NCI-H510A (cell line): Measurements from ENCODE around the gene SPRED1.
"Not testable (repeated sequence)": the region's sequence is repeated elsewhere in the genome, so short reads cannot be mapped to it uniquely, and the experiment has no call there.

Experiments
- DNase-seq: peaks from one replicate; lab custom pipeline; 2025; lab: John Stamatoyannopoulos, UW

Gene SPRED1

DNA sequence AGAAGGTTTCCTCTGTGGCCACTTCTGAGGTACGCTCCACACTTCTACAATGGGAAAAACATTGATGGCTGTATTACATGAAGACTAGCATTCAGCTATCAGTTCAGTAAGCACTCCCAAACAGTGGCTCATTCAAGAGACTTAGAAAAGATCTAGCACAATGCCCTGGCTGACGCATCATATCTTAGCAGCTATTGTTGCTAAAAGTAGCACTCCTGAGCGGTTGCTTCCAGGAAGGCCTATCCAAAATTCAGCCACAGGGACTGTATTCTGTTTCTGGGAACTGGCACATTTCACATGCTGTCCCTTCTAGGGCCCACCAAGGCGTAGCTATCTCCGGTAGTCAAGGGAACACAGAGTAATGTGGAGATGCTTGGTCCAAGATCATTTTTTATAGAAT, 21.2 kb upstream of the SPRED1 start:
- no peak for DNase-seq

GRCh38 chr15:38237021-38237420, 15.6 kb upstream of the SPRED1 start:
- DNase-seq: not testable (repeated sequence)

GRCh38 chr15:38238311-38238710, 14.3 kb upstream of the SPRED1 start:
- DNase-seq: no peak

- DNase-seq: no peak
These were observed 10.6 kb upstream of the SPRED1 start for GRCh38 chr15:38242055-38242454.

GRCh38 chr15:38243278-38244055, 9.2 kb upstream of the SPRED1 start:
- no peak for DNase-seq

- no peak for DNase-seq
These were observed 5.3 kb upstream of the SPRED1 start for GRCh38 chr15:38247336-38247735.

DNA sequence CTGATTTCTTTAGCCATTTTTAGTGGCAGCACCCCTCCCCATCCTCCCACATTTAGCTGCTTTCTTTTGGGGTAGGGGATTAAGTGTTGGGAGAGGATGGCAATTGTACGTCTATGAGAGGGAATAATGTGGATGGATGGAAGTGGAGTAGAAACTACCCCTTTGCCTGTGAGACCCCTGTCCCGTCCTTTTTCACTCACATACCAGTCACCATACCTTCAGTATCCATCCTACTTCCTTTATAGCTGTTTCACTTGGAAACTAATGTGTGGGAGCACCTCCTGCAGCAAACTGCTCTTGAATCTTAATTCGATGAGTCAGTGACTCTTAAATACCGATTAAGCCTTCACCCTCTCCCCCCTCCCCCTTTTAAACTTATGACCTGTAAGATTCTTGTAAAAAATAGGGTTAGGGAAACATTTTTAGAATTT, 730 bp downstream of the SPRED1 start:
- no peak for DNase-seq

DNA sequence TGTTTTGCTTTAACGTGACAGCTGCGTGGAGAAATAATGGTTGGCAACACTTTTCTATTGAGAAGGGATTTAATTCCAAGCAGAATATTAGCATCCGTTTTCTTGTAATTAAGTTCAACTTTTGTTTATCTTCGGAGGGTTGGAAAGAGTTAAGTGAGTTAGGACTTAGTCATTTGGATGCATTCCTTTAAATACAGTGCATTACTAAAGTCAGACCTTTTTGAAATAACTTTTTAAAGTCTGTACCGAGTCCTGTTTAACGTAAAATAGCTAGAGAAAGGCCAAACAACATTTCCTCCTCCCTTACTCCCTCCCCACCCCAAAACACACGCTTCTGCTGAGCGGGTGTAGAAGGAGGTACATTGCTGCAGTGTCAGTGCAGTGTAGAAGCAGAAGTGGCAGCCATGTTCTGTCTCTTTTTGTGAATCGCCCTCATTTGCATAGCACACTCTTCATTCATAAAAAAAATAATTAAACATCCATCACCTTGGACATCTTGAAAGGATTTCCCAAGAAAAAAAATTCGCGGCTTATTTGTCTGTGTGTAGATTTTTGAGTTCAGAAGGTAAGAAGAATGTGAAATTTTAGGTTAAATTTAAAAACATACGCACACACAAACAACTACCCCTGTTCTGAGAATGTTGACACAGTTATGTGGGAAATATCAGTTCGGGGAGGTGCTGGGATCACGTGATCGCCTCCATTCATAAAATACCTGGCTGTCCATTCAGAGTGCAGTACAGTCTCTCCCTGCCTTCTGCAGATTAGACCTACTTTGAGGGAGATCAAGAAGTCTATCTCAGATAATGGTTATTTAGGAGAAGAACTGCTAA, 1.6 kb downstream of the SPRED1 start:
- DNase-seq: peak; percentile 6

DNA sequence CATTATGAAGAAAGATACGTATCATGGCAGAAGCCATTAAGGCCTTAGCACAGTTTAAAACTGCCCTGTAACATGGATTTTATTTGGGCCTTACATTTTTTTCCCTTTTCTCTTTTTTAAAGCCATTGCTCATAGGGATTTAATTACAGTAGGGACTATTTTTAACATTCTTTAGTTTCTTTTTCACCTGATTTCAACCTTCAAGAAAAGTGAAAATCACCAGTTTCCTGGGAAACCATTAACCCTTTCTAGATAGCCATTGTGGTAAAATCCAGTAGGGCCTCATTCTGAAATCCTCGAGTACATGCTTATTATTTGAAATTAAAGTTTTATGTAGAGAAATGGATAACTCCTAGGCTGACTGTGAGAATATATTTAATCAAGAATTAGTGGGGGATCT, 3.1 kb downstream of the SPRED1 start:
- no peak for DNase-seq

- no peak for DNase-seq
These were observed 5.0 kb downstream of the SPRED1 start for GRCh38 chr15:38257676-38258075.

DNA sequence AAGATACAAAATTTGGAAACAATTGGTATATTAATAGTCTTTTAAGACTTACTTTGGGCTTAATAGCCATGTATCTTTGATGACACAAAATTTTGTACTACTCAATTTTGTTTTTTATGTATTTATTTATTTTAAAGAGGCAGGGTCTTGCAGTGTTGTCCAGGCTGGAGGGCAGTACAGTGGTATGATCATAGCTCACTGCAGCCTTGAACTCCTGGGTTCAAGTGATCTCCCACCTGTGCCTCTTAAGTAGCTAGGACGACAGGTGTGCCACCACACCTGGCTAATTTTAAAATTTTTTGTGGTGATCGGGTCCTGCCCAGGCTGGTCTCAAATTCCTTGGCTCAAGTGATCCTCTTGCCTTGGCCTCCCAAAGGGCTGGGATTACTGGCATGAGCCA, 6.5 kb downstream of the SPRED1 start:
- DNase-seq: no peak

DNA sequence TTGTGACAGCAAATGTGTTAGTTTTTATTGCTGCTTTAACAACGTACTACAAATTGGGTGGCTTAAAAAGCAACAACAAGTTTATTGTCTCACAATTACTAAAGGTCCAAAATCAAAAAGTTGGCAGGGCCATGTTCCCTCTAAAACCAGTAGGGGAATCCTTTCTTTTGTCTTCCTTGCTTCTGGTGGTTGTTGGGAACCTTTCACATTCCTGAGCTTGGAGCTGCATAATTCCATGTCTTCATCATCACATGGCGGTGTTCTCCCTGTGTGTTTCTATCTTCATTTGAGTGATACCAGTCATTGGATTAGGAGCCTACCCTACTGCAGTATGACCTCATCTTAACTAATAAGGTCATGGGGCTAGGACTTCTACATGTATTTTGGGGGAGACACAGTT, 7.4 kb downstream of the SPRED1 start:
- DNase-seq: no peak

- DNase-seq: no peak
These were observed 10.6 kb downstream of the SPRED1 start for GRCh38 chr15:38263251-38263650.

DNA sequence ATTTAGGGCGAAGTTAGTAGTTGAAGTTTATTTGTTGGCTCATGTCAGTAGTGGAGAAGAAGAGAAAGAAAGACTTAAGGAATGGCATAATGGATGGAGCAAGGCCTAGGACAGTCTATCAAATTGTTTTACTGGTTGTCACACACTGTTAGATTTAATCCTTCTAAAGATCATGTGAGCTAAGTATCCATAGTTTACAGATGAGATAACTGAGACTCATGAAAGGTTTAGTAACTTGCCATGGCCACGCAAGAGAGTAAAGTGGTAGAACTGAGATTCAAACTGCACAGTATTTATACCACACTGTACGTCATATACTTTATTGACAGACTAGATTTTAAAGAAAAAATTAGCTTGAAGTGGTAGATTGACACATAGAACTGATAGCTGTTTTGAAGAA, 11.4 kb downstream of the SPRED1 start:
- DNase-seq: no peak

DNA sequence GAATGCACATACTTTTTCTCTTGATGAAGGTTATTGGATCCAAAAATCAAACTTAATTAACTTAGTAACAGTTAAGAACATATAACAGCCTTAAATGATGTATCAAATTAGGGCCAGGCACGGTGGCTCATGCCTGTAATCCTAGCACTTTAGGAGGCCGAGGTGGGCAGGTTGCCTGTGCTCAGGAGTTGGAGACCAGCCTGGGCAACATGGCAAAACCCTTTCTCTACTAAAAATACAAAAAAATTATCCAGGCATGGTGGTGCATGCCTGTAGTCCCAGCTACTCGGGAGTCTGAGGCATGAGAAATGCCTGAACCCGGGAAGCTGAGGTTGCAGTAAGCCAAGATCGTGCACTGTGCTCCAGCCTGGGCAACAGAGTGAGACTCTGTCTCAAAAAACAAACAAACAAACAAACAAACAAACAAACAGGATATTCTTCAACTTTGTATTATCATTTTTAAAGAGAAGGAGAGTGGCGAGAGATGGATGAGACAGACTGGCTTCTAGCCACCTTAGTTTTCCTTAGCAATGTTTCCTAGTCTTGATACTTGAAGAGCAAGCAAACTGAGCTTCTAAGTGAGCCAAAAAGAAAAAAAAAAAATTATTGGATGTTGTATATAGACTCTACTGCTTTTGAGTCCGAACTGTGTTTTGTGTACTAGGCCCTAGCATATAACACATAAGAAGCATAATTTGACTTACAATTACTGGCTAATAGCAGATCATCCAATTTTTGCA, 13.8 kb downstream of the SPRED1 start:
- no peak for DNase-seq

- no peak for DNase-seq
These were observed 14.9 kb downstream of the SPRED1 start for GRCh38 chr15:38267421-38268022.

DNA sequence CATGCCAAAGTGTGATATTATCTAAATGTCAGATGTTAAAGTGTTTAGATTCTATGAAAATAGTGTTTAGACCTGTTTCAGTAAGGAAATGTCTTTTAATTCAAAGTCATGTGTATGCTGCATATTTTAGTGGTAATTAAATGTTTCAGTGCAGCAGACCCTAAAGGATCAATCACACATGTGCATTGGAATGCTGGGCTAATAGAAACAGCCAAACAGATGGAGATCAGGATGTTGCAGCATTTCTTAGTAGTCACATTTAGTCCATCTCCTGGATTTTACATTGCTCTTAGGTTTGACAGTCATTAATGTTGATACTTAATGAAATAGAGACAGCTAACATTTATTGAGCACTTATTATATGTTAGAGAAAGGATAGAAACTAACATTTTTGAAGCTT, 18.5 kb downstream of the SPRED1 start:
- no peak for DNase-seq

DNA sequence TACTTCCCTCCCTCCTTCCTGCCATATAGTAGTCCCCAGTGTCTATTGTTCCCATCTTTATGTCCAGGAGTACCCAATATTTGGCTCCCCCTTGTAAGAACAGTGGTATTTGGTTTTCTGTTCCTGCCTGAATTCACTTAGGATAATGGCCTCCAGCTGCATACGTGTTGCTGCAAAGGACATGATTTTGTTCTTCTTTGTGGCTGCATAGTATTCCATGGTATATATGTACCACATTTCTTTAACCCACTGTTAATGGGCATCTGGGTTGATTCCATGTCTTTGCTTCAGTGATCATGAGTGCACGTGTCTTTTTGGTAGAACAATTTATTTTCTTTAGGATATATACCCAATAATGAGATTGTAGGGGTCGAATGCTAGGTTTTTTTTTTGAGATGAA, 19.3 kb downstream of the SPRED1 start:
- DNase-seq: no peak

DNA sequence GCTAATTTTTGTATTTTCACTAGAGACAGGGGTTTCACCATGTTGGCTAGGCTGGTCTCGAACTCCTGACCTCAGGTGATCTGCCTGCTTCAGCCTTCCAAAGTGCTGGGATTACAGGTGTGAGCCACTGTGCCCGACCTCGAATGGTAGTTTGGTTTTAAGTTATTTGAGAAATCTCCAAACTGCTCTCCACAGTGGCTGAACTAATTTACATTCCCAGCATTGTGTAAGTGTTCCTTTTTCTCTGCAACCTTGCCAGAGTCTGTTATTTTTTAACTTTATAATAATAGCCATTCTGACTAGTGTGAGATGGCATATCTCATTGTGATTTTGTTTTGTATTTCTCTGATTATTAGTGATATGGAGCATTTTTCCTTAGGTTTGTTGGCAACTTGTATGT, 19.8 kb downstream of the SPRED1 start:
- not testable (repeated sequence) for DNase-seq

- DNase-seq: no peak
These were observed 21.5 kb downstream of the SPRED1 start for GRCh38 chr15:38274135-38274534.

DNA sequence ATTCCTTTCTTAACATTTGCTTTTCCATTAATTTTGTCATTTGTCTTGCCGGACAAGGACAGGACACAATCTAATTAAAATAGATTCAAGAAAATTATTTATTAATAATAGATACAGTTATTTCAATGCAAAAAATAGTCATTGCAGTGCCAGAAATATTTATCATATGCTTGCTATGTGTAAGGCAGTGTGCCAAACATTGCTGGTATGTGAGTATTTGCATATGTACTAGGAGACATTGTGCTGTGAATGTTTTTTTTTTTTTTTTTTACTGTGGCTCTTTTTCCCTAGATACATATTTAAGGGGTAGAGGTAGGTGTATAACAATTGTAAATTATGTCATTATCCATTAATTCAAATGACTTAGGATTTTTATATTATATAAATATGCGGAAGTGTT, 23.3 kb downstream of the SPRED1 start:
- DNase-seq: no peak

DNA sequence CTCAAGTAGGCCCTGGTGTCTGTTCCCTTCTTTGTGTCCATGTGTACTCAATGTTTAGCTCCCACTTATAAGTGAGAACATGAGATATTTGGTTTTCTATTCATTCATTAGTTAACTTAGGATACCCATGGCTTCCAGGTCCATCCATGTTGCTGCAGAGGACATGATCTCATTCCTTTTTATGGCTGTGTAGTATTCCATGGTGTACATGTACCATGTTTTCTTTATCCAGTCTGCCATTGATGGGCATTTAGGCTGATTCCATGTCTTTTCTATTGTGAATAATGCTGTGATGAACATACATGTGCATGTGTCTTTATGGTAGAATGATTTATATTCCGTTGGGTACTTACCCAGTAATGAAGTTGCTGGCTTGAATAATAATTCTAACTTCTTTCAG, 24.6 kb downstream of the SPRED1 start:
- not testable (repeated sequence) for DNase-seq
